NT2/D1 (cell line): Measurements from ENCODE around the gene NTM.

Experiments used
- SUZ12 ChIP-seq: IDR thresholded peaks from 2 replicates; pipeline ENCODE4 v1.6.1; 2011; ENCODE audit not compliant: insufficient read length, insufficient read depth; ENCODE audit errors: extremely low read depth
- YY1 ChIP-seq: IDR thresholded peaks from 2 replicates; pipeline ENCODE4 v1.6.1; 2011; ENCODE audit not compliant: insufficient read length, insufficient read depth
- ZNF274 ChIP-seq: IDR thresholded peaks from 2 replicates; pipeline ENCODE4 v1.6.1; 2011; ENCODE audit warnings: mild to moderate bottlenecking, low read depth, low read length

GRCh38 chr11:131899950-131900580 lies 529.6 kb downstream of the NTM start:
- TF ChIP-seq ZNF274, result no peak
- TF ChIP-seq YY1, result no peak
- no peak for TF ChIP-seq SUZ12
